ENCODE measurements around the gene LSG1.

LSG1 gene

GRCh38 chr3:194714564-194714963 is 42.6 kb upstream of the LSG1 start:
- no peak for TF ChIP-seq CTCF (IDR thresholded peaks at IDR 0.05)
- H3K9me3 ChIP-seq (ENCODE audit: control insufficient read depth, low read length) = no peaks in the 10 kb centered on the region
- no peak overlapping the region for H3K4me2 ChIP-seq (ENCODE audit: low read length)
- no peak overlapping the region for H3K27ac ChIP-seq
- no peaks in the 10 kb centered on the region for H3K79me2 ChIP-seq
- H3K9ac ChIP-seq = no peak overlapping the region
- no peaks in the 10 kb centered on the region for H3K27me3 ChIP-seq (ENCODE audit: control insufficient read depth, insufficient read depth, low read length)
- no peaks in the 10 kb centered on the region for H3K36me3 ChIP-seq (ENCODE audit: control insufficient read depth, insufficient read depth, low read length)
- H3K4me3 ChIP-seq (ENCODE audit: low read depth, low read length) = no peak overlapping the region
- no peaks in the 10 kb centered on the region for H3K4me1 ChIP-seq
- H2AFZ ChIP-seq = no peak overlapping the region

- Histone ChIP-seq H3K9me3 (ENCODE audit: control insufficient read depth, low read length) (no peaks in the 10 kb centered on the region), H3K9ac (no peak overlapping the region), H3K36me3 (ENCODE audit: control insufficient read depth, insufficient read depth, low read length) (no peaks in the 10 kb centered on the region), H3K27ac (no peak overlapping the region), H3K4me2 (ENCODE audit: low read length) (no peak overlapping the region), H3K79me2 (no peaks in the 10 kb centered on the region), H2AFZ (no peak overlapping the region), H3K4me1 (no peaks in the 10 kb centered on the region), H3K27me3 (ENCODE audit: control insufficient read depth, insufficient read depth, low read length) (no peaks in the 10 kb centered on the region), H3K4me3 (ENCODE audit: low read depth, low read length) (no peak overlapping the region)
- TF ChIP-seq CTCF (IDR thresholded peaks at IDR 0.05) = no peak
Observed at GRCh38 chr3:194714137-194714455, 42.1 kb upstream of the LSG1 start.

DNA sequence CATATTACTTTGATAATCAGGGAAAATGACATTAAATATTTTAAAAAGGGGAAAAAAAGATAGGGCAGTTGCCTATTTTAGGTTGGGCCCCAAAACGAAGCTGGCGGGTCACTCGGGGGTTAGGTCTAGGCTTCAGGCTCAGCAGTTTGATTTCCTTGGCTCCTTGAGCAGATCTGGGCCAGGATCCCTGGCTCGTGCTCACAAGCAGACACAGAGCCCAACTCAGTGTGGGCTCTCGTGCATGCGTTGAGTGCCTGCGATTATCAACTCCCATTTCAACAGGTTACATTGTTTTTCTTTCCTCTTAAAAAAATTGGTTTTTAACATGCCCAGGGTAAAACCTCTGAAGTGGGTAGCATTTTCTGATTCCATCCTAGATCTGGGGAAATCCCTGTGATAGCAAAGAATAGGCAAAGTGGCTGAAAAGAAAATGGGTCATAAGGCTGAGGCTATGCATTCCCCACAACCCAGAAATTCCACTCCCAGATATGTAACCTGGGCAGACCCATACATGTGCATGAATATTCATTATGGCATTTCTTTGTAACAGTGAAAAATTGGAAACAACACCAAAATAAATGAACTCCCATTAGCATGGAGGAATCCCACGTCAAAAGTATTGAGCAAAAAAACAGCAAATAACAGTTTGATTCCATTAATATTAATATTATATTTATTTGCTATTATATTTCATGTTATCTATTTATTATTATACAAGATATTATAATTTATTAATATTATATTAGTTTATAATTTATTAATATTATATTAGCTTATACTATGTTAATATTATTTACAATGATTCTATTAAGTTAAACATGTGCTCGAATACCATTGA is 41.5 kb upstream of the LSG1 start:
- H3K9ac ChIP-seq = no peak overlapping the region
- TF ChIP-seq CTCF (IDR thresholded peaks at IDR 0.05) = no peak
- no peak overlapping the region for H2AFZ ChIP-seq
- H3K9me3 ChIP-seq (ENCODE audit: control insufficient read depth, low read length) = no peaks in the 10 kb centered on the region
- H3K4me3 ChIP-seq (ENCODE audit: low read depth, low read length) = no peak overlapping the region
- no peaks in the 10 kb centered on the region for H3K27me3 ChIP-seq (ENCODE audit: control insufficient read depth, insufficient read depth, low read length)
- H3K4me2 ChIP-seq (ENCODE audit: low read length) = no peak overlapping the region
- H3K79me2 ChIP-seq = no peaks in the 10 kb centered on the region
- H3K4me1 ChIP-seq = no peaks in the 10 kb centered on the region
- H3K27ac ChIP-seq = no peak overlapping the region
- H3K36me3 ChIP-seq (ENCODE audit: control insufficient read depth, insufficient read depth, low read length) = no peaks in the 10 kb centered on the region

DNA sequence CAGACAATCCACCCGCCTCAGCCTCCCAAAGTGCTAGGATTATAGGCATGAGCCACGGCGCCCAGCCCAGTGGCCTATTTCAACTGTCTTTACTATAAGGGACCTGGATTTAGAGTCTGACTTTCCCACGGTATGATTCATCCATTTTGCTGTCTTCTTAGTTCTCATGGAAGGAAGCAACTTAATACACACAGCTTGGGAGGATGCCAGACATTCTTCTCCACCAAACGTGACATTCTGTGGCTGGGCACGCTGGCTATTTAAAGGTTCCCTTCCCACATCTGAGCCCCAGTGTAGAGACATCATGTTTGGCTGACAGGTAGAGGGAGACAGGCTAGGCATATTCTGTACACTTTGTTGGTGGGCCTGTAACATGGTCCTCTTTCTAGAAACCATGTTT is 39.9 kb upstream of the LSG1 start:
- H3K9me3 ChIP-seq (ENCODE audit: control insufficient read depth, low read length) = no peaks in the 10 kb centered on the region
- no peak overlapping the region for H3K27ac ChIP-seq
- H3K4me2 ChIP-seq (ENCODE audit: low read length) = no peak overlapping the region
- TF ChIP-seq CTCF (IDR thresholded peaks at IDR 0.05) = no peak
- H2AFZ ChIP-seq = peak overlapping the region; percentile 21
- no peaks in the 10 kb centered on the region for H3K4me1 ChIP-seq
- H3K9ac ChIP-seq = no peak overlapping the region
- H3K4me3 ChIP-seq (ENCODE audit: low read depth, low read length) = no peak overlapping the region
- no peaks in the 10 kb centered on the region for H3K27me3 ChIP-seq (ENCODE audit: control insufficient read depth, insufficient read depth, low read length)
- H3K79me2 ChIP-seq = no peaks in the 10 kb centered on the region
- H3K36me3 ChIP-seq (ENCODE audit: control insufficient read depth, insufficient read depth, low read length) = no peaks in the 10 kb centered on the region

GRCh38 chr3:194711286-194711685 is 39.3 kb upstream of the LSG1 start:
- no peaks in the 10 kb centered on the region for H3K36me3 ChIP-seq (ENCODE audit: control insufficient read depth, insufficient read depth, low read length)
- no peak overlapping the region for H3K9ac ChIP-seq
- H3K79me2 ChIP-seq = no peaks in the 10 kb centered on the region
- no peak overlapping the region for H3K27ac ChIP-seq
- no peaks in the 10 kb centered on the region for H3K4me1 ChIP-seq
- TF ChIP-seq CTCF (IDR thresholded peaks at IDR 0.05) = no peak
- H3K9me3 ChIP-seq (ENCODE audit: control insufficient read depth, low read length) = no peaks in the 10 kb centered on the region
- H3K4me2 ChIP-seq (ENCODE audit: low read length) = no peak overlapping the region
- no peaks in the 10 kb centered on the region for H3K27me3 ChIP-seq (ENCODE audit: control insufficient read depth, insufficient read depth, low read length)
- H2AFZ ChIP-seq = no peak overlapping the region
- no peak overlapping the region for H3K4me3 ChIP-seq (ENCODE audit: low read depth, low read length)
